ENCODE measurements around the gene BRPF1.

The BRPF1 gene

DNA sequence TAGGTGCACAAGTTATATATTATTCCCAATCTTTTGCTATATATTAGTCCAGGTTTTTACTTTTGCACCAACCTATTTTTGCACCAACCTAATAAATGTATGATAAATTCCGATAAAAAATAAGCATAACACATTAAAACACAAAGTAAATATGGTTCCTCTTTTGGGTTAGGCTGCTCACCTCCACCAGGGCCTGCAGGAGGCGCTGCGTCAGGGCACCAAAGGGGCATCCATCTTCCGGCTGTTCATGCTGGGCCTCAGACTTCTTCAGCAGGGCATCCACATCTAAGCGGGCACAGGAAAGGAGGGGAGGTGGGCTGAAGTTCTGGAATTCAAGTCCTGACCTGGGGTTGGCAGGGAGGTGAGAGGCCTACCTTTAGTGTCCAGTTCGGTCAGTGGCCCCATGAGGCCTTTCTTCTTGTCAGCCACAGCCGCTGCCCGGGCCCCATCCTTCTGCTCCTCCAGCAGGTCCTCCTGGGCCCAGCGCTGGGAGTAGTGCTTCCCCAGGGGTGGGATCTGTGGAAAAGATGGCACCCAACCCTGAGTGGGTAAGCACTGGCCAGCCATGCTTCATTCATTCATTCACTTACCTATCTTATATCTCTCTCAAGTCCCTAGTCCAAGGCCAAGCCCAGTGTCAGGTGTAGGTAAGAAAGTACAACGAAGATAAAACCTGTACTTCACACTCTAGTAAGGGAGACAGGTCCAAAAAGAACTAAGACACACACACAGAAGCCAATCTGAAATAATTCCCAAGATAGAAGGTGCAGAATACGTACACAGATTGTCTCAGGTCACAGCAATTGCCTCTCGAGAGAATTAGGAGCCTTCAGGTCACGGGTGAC is 55.5 kb downstream of the BRPF1 start:
- no peak for DNase-seq (ENCODE audit: low spot score)

DNA sequence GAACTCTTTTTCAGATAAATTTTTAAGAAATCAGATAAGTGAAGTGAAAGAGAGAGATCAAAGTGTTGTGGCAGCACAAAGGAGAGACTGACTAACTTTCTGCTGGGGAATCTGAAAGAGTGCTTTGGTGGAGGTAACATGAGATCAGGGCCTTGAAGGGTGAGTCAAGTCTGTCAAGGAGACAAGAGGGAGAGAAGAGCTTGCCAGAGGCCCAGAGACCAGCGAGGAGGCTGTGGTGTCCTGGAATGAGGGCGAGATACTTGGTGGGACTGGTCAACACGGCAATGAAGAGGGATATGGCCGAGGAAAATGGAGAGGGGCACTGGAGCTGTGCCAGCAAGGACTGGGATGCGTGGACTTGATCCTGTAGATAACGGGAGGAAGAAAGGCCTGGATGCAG is 56.2 kb downstream of the BRPF1 start:
- DNase-seq (ENCODE audit: low spot score), result no peak

DNA sequence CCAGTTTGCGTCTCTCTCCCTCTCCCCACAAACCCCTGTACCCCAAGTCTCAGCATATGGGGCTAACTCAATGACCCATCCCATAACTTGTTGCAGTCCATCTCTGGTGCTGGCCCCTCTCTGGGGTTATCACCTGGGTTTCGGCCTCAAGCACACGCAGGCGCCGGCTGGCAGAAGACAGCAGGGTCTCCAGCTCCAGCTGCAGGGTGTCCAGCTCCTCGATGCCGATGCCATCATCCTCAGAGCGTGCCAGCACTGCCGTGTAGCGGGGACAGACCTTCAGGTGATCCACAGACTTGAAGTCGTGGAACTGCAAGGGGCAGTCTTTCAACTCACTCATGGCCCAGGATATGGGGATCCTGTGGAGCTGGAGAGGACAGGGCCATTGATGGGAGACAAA is 59.6 kb downstream of the BRPF1 start:
- DNase-seq (ENCODE audit: low spot score), result no peak

DNA sequence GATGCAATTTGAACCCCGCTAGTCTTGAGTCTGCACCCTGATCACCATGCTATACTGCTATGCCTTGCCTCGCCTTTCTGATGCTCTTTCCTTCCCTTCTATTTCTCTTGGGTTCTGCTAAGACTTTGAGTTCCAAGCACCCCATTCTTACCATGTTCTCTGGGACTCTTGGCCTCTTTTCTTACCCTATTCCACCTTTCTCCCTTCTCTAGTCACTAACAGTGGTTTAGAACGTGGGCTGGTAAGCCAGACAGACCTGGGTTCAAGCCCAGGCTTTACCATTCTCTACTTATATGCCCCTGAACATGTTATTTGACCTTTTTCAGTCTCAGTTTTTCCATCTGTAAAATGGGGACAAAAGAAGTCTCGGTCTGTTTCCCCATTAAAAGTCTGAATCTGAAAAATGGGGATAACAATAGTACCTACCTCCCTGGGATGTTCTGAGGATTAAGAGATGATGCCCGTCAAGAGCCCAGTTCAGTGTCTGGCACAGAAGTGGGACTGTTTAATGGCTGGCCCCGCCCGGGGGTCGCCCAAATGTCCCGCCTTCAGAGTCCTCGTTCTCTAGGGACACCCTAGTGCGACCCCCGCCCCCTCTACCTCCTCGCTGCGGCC is 60.4 kb downstream of the BRPF1 start:
- no peak for DNase-seq (ENCODE audit: low spot score)

DNA sequence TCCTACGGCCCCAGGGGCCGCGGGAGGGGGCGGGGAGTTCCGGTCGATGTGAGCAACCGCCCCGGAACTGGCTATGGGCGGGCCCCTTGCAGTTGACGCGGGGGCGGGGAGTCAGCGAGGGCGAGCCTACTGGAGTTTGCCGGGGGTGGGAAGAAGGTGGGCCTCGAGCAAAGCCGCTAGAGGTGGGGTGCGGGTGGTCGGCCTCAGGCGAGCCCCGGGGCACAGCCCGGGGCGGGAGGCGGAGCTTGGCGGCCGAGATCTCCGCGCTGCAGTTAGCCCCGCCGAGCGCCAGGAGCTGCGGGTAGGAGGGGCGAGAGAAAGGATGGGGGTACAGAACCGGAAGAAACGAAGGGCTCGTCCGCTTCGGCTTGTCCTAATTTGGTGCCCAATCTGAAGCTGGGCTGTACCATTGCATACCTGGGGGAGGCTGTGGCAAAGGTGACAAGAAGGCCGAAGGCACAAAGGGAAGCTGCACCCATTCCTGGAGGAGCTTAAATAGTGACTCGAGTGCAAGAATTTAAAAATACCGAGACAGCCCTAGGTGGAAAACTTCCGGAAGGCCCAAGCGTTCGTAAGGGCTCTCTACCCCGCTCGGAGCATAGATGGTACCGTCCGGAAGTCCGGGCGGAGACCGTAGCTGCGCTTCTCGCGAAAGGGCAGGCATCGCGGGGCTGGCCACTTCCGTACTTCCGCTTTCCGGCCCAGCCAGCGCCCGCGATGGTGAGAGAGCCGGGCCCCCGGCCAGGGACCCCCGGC is 61.0 kb downstream of the BRPF1 start, which contains the start of the genes ARPC4 and TADA3:
Gene ARPC4 (plus strand): TSS at position 678 of the 756 bp plus-strand sequence. CDS start 40 bp downstream, at position 718.
Gene TADA3 (minus strand): TSS at position 69 of the 756 bp plus-strand sequence. CDS start 1,007 bp downstream, outside the sequence.
- peak; percentile 95 for DNase-seq (ENCODE audit: low spot score)

DNA sequence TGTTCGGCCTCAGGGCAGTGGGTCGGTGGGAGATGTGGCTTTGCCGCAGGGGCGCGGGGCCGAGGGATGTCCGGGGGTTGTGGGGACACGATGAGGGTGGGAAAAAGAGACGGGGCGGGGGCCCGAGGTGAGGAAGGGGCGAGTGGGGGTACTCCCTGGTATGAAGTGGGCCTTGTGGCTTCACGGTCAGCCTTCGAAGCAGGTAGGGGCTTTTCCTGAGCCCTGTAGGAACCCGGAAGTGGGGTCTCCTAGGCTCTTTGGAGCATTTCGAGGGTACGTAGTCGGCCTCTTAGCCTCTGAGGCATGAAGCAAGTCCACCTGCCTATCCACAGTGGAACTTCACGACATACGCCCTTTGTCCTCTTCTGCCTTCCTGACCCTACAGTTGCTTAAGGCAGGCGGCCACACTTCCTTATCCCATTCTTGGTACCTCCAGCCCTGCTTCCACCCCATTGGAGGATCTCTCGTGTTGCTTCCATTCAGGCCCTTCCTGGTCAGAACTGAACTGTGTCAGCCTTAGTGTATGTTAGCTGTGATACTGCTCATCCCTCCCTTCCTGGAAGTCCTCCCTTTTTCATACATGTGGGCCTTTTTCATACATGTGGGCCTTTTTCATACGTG is 61.7 kb downstream of the BRPF1 start:
- DNase-seq (ENCODE audit: low spot score), result peak; percentile 51

DNA sequence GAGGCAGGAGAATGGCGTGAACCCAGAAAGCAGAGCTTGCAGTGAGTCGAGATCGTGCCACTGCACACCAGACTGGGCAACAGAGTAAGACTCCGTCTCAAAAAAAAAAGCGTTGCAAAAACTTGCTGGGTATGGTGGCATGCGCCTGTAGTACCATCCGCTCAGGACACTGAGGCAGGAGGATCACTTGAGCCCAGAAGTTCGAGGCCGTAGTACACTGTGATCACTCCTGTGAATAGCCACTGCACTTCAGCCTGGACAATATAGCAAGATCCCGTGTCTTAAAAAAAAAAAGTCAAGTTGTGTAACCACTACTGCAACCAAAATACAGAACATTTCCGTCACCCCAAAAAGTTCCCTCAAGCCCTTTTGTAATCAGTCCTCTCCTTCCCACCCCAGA is 62.9 kb downstream of the BRPF1 start:
- no peak for DNase-seq (ENCODE audit: low spot score)

DNA sequence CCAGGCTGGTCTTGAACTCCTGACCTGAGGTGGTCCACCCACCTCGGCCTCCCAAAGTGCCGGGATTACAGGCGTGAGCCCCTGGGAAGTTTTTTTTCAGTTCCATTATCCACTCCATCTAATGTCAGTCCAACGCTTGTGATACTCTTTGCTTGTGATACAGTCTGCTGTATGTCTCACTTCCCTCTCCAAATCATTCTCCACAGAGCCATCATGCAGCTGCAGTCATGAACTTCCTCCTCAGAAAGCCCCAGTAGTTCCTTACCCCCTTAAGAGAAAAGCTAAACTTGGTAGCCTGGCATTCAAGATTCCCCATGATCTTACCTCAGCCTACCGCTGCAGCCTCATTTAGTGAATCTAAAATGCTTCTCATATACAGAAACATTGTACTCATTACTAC is 63.7 kb downstream of the BRPF1 start:
- DNase-seq (ENCODE audit: low spot score), result no peak

DNA sequence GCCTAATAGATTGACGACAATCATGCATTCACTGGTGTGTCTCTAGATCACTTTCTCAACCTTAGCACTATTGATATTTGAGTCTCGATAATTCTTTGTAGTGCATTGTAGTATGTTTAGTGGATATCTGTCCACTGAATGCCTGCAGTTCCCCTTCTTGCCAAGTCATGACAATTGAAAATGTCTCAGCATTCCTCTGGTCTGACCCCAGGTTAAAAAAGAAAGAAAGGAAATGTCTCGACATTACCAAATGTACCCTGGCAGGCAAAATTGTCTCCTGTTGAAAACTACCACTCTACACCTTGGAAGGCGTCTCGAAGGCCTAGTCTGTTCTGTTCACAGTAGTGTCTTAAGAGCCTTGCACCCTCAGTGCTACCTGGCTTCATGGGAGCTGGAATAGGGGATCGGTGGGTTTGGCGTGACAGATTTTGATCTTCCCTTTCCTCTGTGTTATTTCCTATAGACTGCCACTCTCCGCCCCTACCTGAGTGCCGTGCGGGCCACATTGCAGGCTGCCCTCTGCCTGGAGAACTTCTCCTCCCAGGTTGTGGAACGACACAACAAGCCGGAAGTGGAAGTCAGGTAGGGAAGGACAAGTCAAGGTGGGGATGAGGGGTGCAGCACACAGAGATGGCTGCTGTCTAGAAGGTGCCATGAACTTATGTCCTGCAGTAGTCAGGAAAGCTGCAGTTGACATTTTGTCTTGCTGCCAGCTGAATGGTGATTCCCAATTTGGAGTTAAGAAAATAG is 65.8 kb downstream of the BRPF1 start:
- no peak for DNase-seq (ENCODE audit: low spot score)
